NCI-H2107 treated with DMSO at 0.1 percent for 48 hours (cell line): Measurements from ENCODE around the gene HTATSF1.

Experiments used
- DNase-seq: peaks from one replicate; lab custom pipeline; 2025; ENCODE audit not compliant: unreplicated experiment; lab: John Stamatoyannopoulos, UW

The HTATSF1 gene

GRCh38 chrX:136495043-136495442 is 2.3 kb upstream of the HTATSF1 start:
- no peak for DNase-seq

DNA sequence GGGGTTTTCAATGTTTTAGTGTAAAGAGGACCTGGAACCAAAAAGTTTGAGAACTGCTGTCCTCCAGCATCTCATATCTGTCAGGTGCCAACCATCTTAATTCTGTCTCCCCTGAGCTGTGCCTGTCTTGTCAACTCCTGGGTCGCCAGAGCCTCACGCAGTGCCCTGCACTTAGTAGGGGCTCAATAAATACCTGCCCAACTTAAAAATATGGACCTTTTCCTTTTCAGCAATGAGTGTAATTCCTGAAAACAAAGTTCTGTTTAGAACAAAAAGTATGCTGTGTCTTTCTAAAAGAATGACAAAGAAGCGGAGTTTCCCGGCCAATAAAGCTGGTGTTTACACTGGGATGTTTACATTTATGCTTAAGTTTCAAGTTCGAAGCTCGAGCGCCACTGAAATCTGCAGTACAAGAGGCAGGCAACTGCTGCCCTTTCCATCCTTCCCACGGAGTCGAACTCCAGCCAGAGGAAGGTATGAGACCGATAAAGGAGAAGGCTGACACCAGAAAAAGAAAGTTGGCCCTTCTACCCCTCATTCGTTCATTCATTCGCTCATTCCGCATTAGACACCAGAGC is 1.1 kb upstream of the HTATSF1 start:
- no peak for DNase-seq

DNA sequence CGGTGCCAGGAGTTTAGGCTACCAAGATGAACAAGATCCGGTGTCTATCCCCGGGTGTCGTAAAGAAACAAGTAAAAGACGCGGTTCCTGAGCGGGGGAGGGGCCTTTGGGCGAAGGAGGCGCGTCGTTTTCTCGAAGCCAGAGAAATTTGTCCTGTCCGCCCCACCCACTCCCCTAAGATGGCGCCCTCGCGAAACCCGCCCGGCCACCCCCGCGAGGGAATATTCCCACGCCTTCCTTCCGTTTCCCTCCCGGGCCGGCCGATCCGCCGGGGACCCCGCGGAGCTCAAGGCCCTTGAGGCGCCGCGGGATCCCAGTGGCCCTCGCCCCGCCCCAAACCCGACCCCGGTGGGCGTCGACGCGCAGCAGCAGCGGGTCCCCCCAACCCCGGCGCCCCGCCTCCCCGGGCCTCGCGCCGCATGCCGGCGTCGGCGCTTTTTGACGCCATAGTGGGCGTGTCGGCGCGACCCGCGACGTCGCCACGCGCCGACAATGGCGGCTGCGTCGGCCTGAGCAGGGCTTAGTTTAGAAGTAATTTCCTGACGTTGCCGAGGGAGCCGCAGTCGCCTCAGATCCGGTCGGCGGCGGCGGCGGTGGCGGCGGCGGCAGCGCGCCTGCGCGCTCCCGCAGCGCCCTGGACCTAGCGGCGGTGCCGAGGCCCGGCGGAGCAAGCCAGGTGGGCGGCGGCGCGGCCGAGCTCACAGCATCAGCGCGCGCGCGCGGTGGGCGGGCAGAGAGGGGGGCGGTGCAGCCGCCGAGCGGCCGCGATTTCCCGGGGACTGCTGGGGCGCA is 432 bp upstream of the HTATSF1 start:
- peak; percentile 70 for DNase-seq

DNA sequence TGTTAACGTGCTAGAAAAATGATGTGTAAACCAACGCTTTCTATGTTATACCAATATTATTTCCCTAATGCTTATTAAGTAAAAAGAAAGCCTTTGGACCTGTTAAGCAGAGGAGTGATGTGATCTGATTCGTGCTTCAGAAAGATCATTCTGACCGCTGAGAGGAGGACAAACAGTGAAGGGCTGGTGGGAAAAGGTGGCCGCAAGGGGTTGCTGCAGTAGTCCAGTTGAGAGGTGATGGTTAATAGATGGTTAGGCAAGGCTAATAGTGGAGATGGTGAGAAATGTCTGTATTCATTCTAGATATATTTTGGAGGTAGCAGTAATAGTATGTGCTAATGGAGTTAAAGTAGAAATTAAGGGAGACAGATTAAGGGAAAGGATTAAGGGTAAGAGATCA is 21.7 kb downstream of the HTATSF1 start:
- DNase-seq = no peak

- DNase-seq = no peak
These were observed 26.4 kb downstream of the HTATSF1 start for GRCh38 chrX:136523770-136524169.

GRCh38 chrX:136525738-136526606 is 28.6 kb downstream of the HTATSF1 start:
- DNase-seq = no peak

DNA sequence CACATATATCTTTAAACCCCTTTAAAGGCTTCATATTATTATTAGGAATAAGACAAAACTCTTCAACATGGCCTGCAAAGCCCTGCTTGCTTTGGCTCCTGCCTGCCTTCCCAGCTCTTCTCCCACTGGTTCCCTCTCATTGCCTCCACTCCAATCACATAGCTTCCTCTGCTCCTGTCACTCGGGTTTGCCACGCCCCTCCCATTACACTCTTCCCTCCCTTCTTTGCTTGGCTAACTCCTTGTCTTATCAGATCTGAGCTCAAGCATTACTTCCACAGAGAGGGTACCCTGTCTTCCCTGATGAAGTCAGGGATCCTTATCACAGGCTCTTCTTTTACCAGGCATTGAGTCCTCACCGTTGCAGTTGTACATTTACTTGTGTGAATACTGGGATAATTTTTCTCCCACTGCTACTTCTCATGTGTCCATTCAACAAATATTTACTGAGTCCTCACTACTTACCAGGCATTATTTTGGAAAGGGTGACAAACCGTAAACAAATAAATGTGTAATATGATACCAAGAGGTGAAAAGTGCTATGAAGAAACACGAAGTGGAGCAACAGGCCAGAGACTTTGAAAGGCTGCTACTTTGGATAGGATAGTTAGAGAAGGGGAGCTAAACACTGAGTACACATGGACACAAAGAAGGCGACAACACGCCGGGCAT is 31.4 kb downstream of the HTATSF1 start:
- no peak for DNase-seq

GRCh38 chrX:136529795-136530194 is 32.4 kb downstream of the HTATSF1 start:
- DNase-seq = no peak

GRCh38 chrX:136531951-136532350 is 34.6 kb downstream of the HTATSF1 start, which contains the start of gene VGLL1:
TSS of gene VGLL1 (plus strand) at chrX:136532215. CDS start at chrX:136536021, 3,806 bp downstream.
- DNase-seq = no peak

- no peak for DNase-seq
These were observed 36.7 kb downstream of the HTATSF1 start for GRCh38 chrX:136534131-136534530.

GRCh38 chrX:136538811-136539210 is 41.4 kb downstream of the HTATSF1 start:
- no peak for DNase-seq

- no peak for DNase-seq
These were observed 42.8 kb downstream of the HTATSF1 start for GRCh38 chrX:136540226-136540625.

GRCh38 chrX:136541294-136541693 is 43.9 kb downstream of the HTATSF1 start:
- DNase-seq = peak; percentile 21

DNA sequence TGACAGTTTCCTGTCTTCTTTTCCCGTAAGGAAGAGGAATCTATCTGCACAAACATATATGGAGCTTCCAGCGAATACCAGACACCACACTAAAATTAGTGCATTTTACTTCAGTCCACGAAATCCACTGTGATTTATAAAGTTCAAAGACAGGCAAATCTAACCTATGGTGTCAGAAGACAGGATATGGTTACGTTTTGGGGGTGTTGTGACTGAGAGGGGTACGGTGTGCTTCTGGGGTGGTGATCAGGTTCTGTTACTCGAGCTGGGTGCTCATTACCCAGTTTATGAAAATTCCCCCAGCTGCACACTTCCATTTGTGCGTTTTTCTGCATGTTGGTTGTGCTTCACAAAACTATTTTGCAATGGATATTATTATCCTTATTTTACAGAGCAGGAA is 44.9 kb downstream of the HTATSF1 start:
- DNase-seq = no peak

DNA sequence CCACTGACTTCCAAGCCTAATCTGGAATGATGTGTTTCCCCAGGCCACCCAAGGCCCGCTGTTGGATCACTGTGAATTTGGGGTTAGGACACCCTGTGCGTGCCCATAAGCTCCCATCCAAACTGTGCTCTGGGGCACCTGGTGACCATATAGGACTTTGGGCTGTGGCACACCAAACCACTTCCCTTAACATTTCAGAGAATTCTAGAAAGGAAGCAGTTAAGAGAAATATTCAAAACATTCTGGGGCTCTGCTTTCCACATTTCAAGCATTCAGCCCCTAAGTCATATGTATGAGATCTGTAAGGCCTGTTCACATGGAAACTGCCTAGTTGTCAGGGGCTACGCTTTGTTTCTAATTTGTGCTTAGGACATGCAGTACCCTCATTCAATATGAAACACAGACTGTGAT is 49.0 kb downstream of the HTATSF1 start:
- DNase-seq = no peak

DNA sequence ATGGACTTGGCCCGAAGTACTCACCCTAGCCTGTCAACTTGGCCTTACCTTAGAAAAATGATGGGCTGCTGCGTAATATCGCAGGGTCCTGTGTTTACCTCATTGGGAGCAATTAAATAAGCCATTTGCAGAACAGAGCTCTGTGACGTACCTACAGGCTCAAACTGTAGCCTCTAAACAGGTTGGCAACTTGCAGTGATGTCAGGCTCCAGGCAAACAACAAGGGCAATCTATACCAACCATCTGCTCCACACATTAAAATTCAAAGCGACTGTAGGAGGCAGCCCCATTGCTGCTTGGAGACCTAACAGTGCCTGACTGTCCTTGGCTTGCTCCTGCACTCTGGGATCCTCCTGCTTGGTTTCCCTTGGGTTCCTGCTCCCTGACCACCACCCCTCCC is 51.8 kb downstream of the HTATSF1 start:
- no peak for DNase-seq

- no peak for DNase-seq
These were observed 54.0 kb downstream of the HTATSF1 start for GRCh38 chrX:136551410-136551809.

DNA sequence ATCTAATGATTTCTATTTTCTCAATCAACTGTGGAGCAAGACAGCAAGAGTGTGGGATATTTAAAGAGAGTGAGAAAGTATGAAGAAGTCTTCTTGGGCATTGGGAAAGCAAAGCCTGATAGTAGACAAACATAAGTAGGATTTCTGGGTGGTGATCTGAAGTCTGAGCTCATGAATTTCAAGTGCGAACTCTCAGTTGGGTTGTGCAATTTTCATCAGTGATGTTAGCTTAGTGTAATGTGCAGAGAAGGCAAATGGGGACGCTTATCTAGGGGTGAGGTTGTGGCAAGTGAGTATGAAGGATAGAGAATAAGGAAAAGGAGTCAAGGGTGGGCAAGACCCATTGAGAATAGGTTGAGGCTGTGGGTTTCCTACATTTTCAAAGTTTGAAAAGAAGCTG is 58.3 kb downstream of the HTATSF1 start:
- DNase-seq = no peak
